H9 (cell line): ENCODE data around the gene PLA2G2F. TPM values are rescaled to one million over a fixed set of nuclear protein-coding genes. Genes with fewer than 3 reads are reported as not detected.

Source experiments
- DNase-seq: peaks from one replicate; pipeline ENCODE4 v3.0.0-alpha.2; 2017
- H2AFZ ChIP-seq: one replicate; pipeline ENCODE4 v1.6.1; 2013; ENCODE audit warnings: mild to moderate bottlenecking, low read length, control low read depth, moderate library complexity
- H2AK5ac ChIP-seq: 2 replicates; pipeline ENCODE4 v1.6.1; 2013; ENCODE audit warnings: low read length, control low read depth, mixed read lengths; ENCODE audit not compliant: insufficient read length
- H2BK120ac ChIP-seq: one replicate; pipeline ENCODE4 v1.6.1; 2013; ENCODE audit warnings: low read depth, mild to moderate bottlenecking, low read length, control low read depth, inconsistent platforms; ENCODE audit not compliant: poor library complexity, severe bottlenecking
- H2BK12ac ChIP-seq: 2 replicates; pipeline ENCODE4 v1.6.1; 2013; ENCODE audit warnings: low read length, control low read depth, mixed read lengths, low read depth; ENCODE audit not compliant: insufficient read length
- H2BK15ac ChIP-seq: 2 replicates; pipeline ENCODE4 v1.6.1; 2013; ENCODE audit warnings: low read depth, low read length, control low read depth
- H2BK20ac ChIP-seq: one replicate; pipeline ENCODE4 v1.6.1; 2013; ENCODE audit warnings: low read depth, mild to moderate bottlenecking, low read length, control low read depth, inconsistent platforms; ENCODE audit not compliant: poor library complexity, severe bottlenecking
- H2BK5ac ChIP-seq: 2 replicates; pipeline ENCODE4 v1.6.1; 2013; ENCODE audit warnings: low read length, control low read depth, mixed read lengths; ENCODE audit not compliant: insufficient read length
- H3K14ac ChIP-seq: 2 replicates; pipeline ENCODE4 v1.6.1; 2013; ENCODE audit warnings: low read length, control low read depth; ENCODE audit not compliant: insufficient read depth
- H3K18ac ChIP-seq: 2 replicates; pipeline ENCODE4 v1.6.1; 2013; ENCODE audit warnings: low read depth, mild to moderate bottlenecking, mixed read lengths, low read length, control low read depth; ENCODE audit not compliant: insufficient read length
- H3K23ac ChIP-seq: 2 replicates; pipeline ENCODE4 v1.6.1; 2013; ENCODE audit warnings: low read length, control low read depth, mixed read lengths, low read depth; ENCODE audit not compliant: insufficient read length
- H3K23me2 ChIP-seq: 2 replicates; pipeline ENCODE4 v1.6.1; 2013; ENCODE audit warnings: low read depth, mild to moderate bottlenecking, mixed read lengths, low read length, control low read depth; ENCODE audit not compliant: insufficient read length, poor library complexity, severe bottlenecking
- H3K27ac ChIP-seq: 2 replicates; pipeline ENCODE4 v1.5.1; 2013; ENCODE audit warnings: low read length, control low read depth, mixed read lengths, low read depth; ENCODE audit not compliant: insufficient read length
- H3K27me3 ChIP-seq: 2 replicates; pipeline ENCODE4 v1.6.1; 2013; ENCODE audit warnings: low read length, control low read depth, inconsistent platforms; ENCODE audit not compliant: insufficient read depth
- H3K4ac ChIP-seq: 2 replicates; pipeline ENCODE4 v1.6.1; 2013; ENCODE audit warnings: low read depth, mild to moderate bottlenecking, control low read depth, inconsistent platforms, low read length, moderate library complexity
- H3K4me1 ChIP-seq: 2 replicates; pipeline ENCODE4 v1.6.1; 2013; ENCODE audit warnings: low read length, control low read depth, inconsistent platforms; ENCODE audit not compliant: insufficient read depth
- H3K4me2 ChIP-seq: 2 replicates; pipeline ENCODE4 v1.6.1; 2013; ENCODE audit warnings: low read length, control low read depth, mixed read lengths; ENCODE audit not compliant: insufficient read length, insufficient read depth
- H3K56ac ChIP-seq: 2 replicates; pipeline ENCODE4 v1.6.1; 2013; ENCODE audit warnings: low read depth, mild to moderate bottlenecking, mixed read lengths, low read length, control low read depth; ENCODE audit not compliant: insufficient read length
- H3K79me1 ChIP-seq: 2 replicates; pipeline ENCODE4 v1.6.1; 2013; ENCODE audit warnings: low read depth, mild to moderate bottlenecking, moderate library complexity, low read length, control low read depth, inconsistent platforms; ENCODE audit not compliant: insufficient read depth, poor library complexity, severe bottlenecking
- H3K79me2 ChIP-seq: 2 replicates; pipeline ENCODE4 v1.6.1; 2013; ENCODE audit warnings: low read length, control low read depth, inconsistent platforms; ENCODE audit not compliant: insufficient read depth
- H3K9ac ChIP-seq: 2 replicates; pipeline ENCODE4 v1.6.1; 2013; ENCODE audit warnings: low read length, control low read depth, mixed read lengths; ENCODE audit not compliant: insufficient read length; ENCODE audit errors: extremely low read depth
- H3K9me3 ChIP-seq: one replicate; pipeline ENCODE4 v1.6.1; 2013; ENCODE audit warnings: low read depth, low read length, inconsistent platforms; ENCODE audit not compliant: control insufficient read depth
- H3T11ph ChIP-seq: one replicate; pipeline ENCODE4 v1.6.1; 2013; ENCODE audit warnings: mild to moderate bottlenecking, low read length, control low read depth, inconsistent platforms
- H4K20me1 ChIP-seq: one replicate; pipeline ENCODE4 v1.6.1; 2013; ENCODE audit not compliant: control insufficient read depth, insufficient read length, insufficient read depth
- H4K5ac ChIP-seq: 2 replicates; pipeline ENCODE4 v1.6.1; 2013; ENCODE audit warnings: low read depth, mild to moderate bottlenecking, mixed read lengths, low read length, control low read depth; ENCODE audit not compliant: insufficient read length
- H4K8ac ChIP-seq: replicated peaks from 2 replicates; pipeline ENCODE4 v1.6.1; 2013; ENCODE audit warnings: low read length, control low read depth, mixed read lengths, low read depth; ENCODE audit not compliant: insufficient read length
- H4K91ac ChIP-seq: 2 replicates; pipeline ENCODE4 v1.6.1; 2013; ENCODE audit warnings: low read depth, mild to moderate bottlenecking, moderate library complexity, mixed read lengths, low read length, control low read depth; ENCODE audit not compliant: insufficient read length
- H3K27ac Mint-ChIP-seq, 3 experiments: 2 replicates in 2 of 3; 3 replicates in 1 of 3; pipeline ENCODE4 v1.8.0; 2020 to 2021; ENCODE audit warnings: mixed read lengths in 3 of 3, mild to moderate bottlenecking in 1 of 3, moderate library complexity in 1 of 3
- H3K27me3 Mint-ChIP-seq: 2 replicates; pipeline ENCODE4 v1.8.0; 2021; ENCODE audit warnings: low read depth, mild to moderate bottlenecking, moderate library complexity, mixed read lengths
- H3K36me3 Mint-ChIP-seq, 3 experiments: 2 replicates in 2 of 3; 3 replicates in 1 of 3; pipeline ENCODE4 v1.8.0; 2020 to 2021; ENCODE audit warnings: low read depth in 3 of 3, mixed read lengths in 3 of 3; ENCODE audit not compliant: insufficient read depth in 1 of 3
- H3K4me1 Mint-ChIP-seq, 2 experiments: 2 replicates each; pipeline ENCODE4 v1.8.0; 2020; ENCODE audit warnings: mixed read lengths in 2 of 2
- H3K4me3 Mint-ChIP-seq, 2 experiments: 2 replicates in 1 of 2; 3 replicates in 1 of 2; pipeline ENCODE4 v1.8.0; 2020 to 2021; ENCODE audit warnings: mild to moderate bottlenecking in 2 of 2, mixed read lengths in 2 of 2, moderate library complexity in 1 of 2
- H3K9me3 Mint-ChIP-seq, 2 experiments: 2 replicates in 1 of 2; 3 replicates in 1 of 2; pipeline ENCODE4 v1.8.0; 2020; ENCODE audit warnings: mild to moderate bottlenecking in 2 of 2, mixed read lengths in 2 of 2, moderate library complexity in 1 of 2
- WGBS: extraction: QIAGEN DNeasy Blood & Tissue Kit; methylation state at CpG from one replicate; pipeline ENCODE4 v1.1.7; 2013; ENCODE audit warnings: missing lambda C conversion rate, low lambda C conversion rate, mixed read lengths; ENCODE audit not compliant: insufficient read length; ENCODE audit errors: extremely low coverage; 5-methylcytosine and 5-hydroxymethylcytosine counted together
- total RNA-seq: library from RNA; stranded (reverse); gene quantifications from 2 replicates; pipeline ENCODE4 v1.2.1, GENCODE V29; 2021
- TF ChIP-seq, protein P1 (sequence below): fragments of 200-600 bp; sonication (generic); conservative IDR thresholded peaks from 3 replicates; pipeline ENCODE4 v1.8.0; 2021; ENCODE audit warnings: antibody characterized with exemption, mild to moderate bottlenecking

PLA2G2F gene
- total RNA-seq, 1 experiment from 2014 or later: not detected

DNA sequence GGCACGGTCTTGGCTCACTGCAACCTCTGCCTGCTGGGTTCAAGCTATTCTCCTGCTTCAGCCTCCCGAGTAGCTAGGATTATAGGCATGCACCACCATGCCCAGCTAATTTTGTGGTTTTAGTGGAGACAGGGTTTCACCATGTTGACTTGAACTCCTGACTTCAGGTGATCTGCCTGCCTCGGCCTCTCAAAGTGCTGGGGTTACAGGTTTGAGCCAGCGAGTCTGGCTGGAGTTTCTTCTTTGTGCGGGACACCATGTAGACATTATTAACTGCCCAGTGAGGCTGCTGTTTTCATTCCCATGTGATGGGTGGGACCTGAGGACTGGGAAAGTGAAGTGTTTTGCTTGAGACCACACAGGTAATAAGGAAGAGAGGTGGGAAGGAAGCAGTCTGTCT is 45.8 kb upstream of the PLA2G2F start:
- peaks cover 3 to 4% of the 10 kb centered on the region in 2 experiments for H3K4me1 Mint-ChIP-seq
- no peak overlapping the region for H2AK5ac ChIP-seq
- no peaks in the 10 kb centered on the region for H3K23me2 ChIP-seq
- H3K36me3 Mint-ChIP-seq: peaks cover 7 to 23% (median 21%) of the 10 kb centered on the region in 3 experiments
- H3K14ac ChIP-seq: no peak overlapping the region
- no peak overlapping the region for H3K4me3 Mint-ChIP-seq
- WGBS: no CpG with 5 or more reads among the region's 5 CpGs
- no peaks in the 10 kb centered on the region for H3K79me1 ChIP-seq
- peaks cover 36% of the 10 kb centered on the region for H3K27me3 Mint-ChIP-seq
- no peaks in the 10 kb centered on the region for H3K4me1 ChIP-seq
- H2BK12ac ChIP-seq: no peak overlapping the region
- H3K27me3 ChIP-seq: no peaks in the 10 kb centered on the region
- no peak overlapping the region for H3K27ac Mint-ChIP-seq
- no peak overlapping the region for H3K27ac ChIP-seq
- no peak overlapping the region for H3K23ac ChIP-seq
- H4K5ac ChIP-seq: no peak overlapping the region
- TF ChIP-seq, protein P1, sequence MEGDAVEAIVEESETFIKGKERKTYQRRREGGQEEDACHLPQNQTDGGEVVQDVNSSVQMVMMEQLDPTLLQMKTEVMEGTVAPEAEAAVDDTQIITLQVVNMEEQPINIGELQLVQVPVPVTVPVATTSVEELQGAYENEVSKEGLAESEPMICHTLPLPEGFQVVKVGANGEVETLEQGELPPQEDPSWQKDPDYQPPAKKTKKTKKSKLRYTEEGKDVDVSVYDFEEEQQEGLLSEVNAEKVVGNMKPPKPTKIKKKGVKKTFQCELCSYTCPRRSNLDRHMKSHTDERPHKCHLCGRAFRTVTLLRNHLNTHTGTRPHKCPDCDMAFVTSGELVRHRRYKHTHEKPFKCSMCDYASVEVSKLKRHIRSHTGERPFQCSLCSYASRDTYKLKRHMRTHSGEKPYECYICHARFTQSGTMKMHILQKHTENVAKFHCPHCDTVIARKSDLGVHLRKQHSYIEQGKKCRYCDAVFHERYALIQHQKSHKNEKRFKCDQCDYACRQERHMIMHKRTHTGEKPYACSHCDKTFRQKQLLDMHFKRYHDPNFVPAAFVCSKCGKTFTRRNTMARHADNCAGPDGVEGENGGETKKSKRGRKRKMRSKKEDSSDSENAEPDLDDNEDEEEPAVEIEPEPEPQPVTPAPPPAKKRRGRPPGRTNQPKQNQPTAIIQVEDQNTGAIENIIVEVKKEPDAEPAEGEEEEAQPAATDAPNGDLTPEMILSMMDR: no peak
- H3K79me2 ChIP-seq: no peaks in the 10 kb centered on the region
- DNase-seq: no peak
- peaks cover 34% of the 10 kb centered on the region for H3K9me3 ChIP-seq
- no peak overlapping the region for H2BK15ac ChIP-seq
- no peak overlapping the region for H3K56ac ChIP-seq
- no peak overlapping the region for H3K4me2 ChIP-seq
- no peak overlapping the region for H2AFZ ChIP-seq
- H4K20me1 ChIP-seq: no peaks in the 10 kb centered on the region
- no peak overlapping the region for H2BK20ac ChIP-seq
- no peak overlapping the region for H4K91ac ChIP-seq
- H3K9ac ChIP-seq: no peak overlapping the region
- no peak overlapping the region for H4K8ac ChIP-seq
- no peak overlapping the region for H3K18ac ChIP-seq
- no peak overlapping the region for H2BK120ac ChIP-seq
- no peak overlapping the region for H3T11ph ChIP-seq
- H3K4ac ChIP-seq: no peak overlapping the region
- no peak overlapping the region for H2BK5ac ChIP-seq
- H3K9me3 Mint-ChIP-seq: peaks cover 45 to 59% of the 10 kb centered on the region in 2 experiments
